GM12878 (cell line): ENCODE measurements around the gene THAP4. TPM values are rescaled to one million over a fixed set of nuclear protein-coding genes. Genes with fewer than 3 reads are reported as not detected.

ENCODE experiments used
- ATAC-seq: fragments of 200-7000 bp; cut with Tn5 transposase; 3 replicates; pipeline ENCODE4 v1.9.1; 2020; ENCODE audit warnings: mild to moderate bottlenecking, moderate library complexity
- BruUV-seq: library from RNA; stranded (reverse); fragments of 400-500 nt; replicated peaks from 2 replicates; lab custom pipeline; 2021; lab: Mats Ljungman, UMichigan
- CTCF ChIA-PET: fragments of 300-600 bp; sonication (Branson Sonifier 250); formaldehyde crosslinking; extraction: SDS; loops from one replicate; lab custom pipeline; 2021; ENCODE audit warnings: inconsistent platforms; lab: Yijun Ruan, JAX
- POLR2A ChIA-PET: fragments of 350-600 bp; formaldehyde crosslinking; extraction: SDS; loops from one replicate; lab custom pipeline; 2021; ENCODE audit warnings: inconsistent platforms; lab: Charles Lee
- RAD21 ChIA-PET: fragments of 300-600 bp; sonication (Branson Sonifier 250); formaldehyde crosslinking; loops from one replicate; lab custom pipeline; 2023; ENCODE audit warnings: antibody characterized with exemption; ENCODE audit not compliant: unreplicated experiment; lab: Charles Lee
- SMC1A ChIA-PET: fragments of 300-600 bp; sonication (Branson Sonifier 250); formaldehyde crosslinking; loops from one replicate; lab custom pipeline; 2023; ENCODE audit not compliant: unreplicated experiment, uncharacterized antibody; lab: Charles Lee
- DNase-seq: peaks from one replicate; pipeline ENCODE4 v3.0.0-alpha.2; 2011; ENCODE audit warnings: low read depth, low spot score
- FAIRE-seq: peaks from 3 replicates; lab custom pipeline; 2011; peaks lifted over from hg19 to GRCh38; lab: Jason Lieb, UNC
- H2AFZ ChIP-seq: 2 replicates; pipeline ENCODE4 v1.6.0; 2011; ENCODE audit warnings: low read depth, low read length, control low read depth; ENCODE audit not compliant: control insufficient read depth
- H3K27ac ChIP-seq: 2 replicates; pipeline ENCODE4 v1.5.1; 2011; ENCODE audit warnings: control low read depth; ENCODE audit not compliant: control insufficient read depth, insufficient read depth
- H3K27me3 ChIP-seq, 2 experiments: replicated peaks in 1 of 2; 2 replicates each; pipeline versions ENCODE4 v1.6.0 to v1.6.1; 2011; ENCODE audit warnings: low read length in 1 of 2; ENCODE audit not compliant: control insufficient read depth in 2 of 2, insufficient read depth in 2 of 2
- H3K36me3 ChIP-seq, 2 experiments: 2 replicates each; pipeline ENCODE4 v1.5.1; 2011; ENCODE audit warnings: low read length in 1 of 2; ENCODE audit not compliant: control insufficient read depth in 2 of 2, insufficient read depth in 2 of 2
- H3K4me1 ChIP-seq: 2 replicates; pipeline ENCODE4 v1.6.1; 2011; ENCODE audit warnings: mild to moderate bottlenecking, low read length, moderate library complexity, mixed read lengths; ENCODE audit not compliant: control insufficient read depth, insufficient read depth
- H3K4me2 ChIP-seq: 2 replicates; pipeline ENCODE4 v1.6.0; 2011; ENCODE audit warnings: control low read depth; ENCODE audit not compliant: control insufficient read depth, insufficient read depth
- H3K4me3 ChIP-seq: fragments of 200-600 bp; sonication (generic); 2 replicates; pipeline ENCODE4 v1.5.1; 2016
- H3K79me2 ChIP-seq: 2 replicates; pipeline ENCODE4 v1.6.0; 2011; ENCODE audit warnings: low read length; ENCODE audit not compliant: control insufficient read depth, insufficient read depth
- H3K9ac ChIP-seq: 2 replicates; pipeline ENCODE4 v1.8.0; 2011; ENCODE audit warnings: low read length, control low read depth, mixed read lengths; ENCODE audit not compliant: control insufficient read depth, insufficient read depth
- H3K9me3 ChIP-seq: replicated peaks from 3 replicates; pipeline ENCODE4 v1.5.1; 2011; ENCODE audit warnings: mild to moderate bottlenecking, low read length; ENCODE audit not compliant: control insufficient read depth, insufficient read depth
- H4K20me1 ChIP-seq: 2 replicates; pipeline ENCODE4 v1.6.0; 2011; ENCODE audit not compliant: control insufficient read depth, insufficient read depth
- IKZF1 ChIP-seq: fragments of 450-650 bp; conservative IDR thresholded peaks from 2 replicates; pipeline ENCODE4 v1.6.1; 2017; ENCODE audit warnings: antibody characterized with exemption, mild to moderate bottlenecking
- NRF1 ChIP-seq: conservative IDR thresholded peaks from 2 replicates; pipeline ENCODE4 v1.6.1; 2011; ENCODE audit warnings: mild to moderate bottlenecking, low read depth, low read length, improper control_type of control experiment
- POU2F2 ChIP-seq: IDR thresholded peaks from 3 replicates; pipeline ENCODE4 v1.6.1; 2011; ENCODE audit warnings: low read depth, mild to moderate bottlenecking, low read length, borderline replicate concordance
- RAD51 ChIP-seq: fragments of 450-650 bp; IDR thresholded peaks from 2 replicates; pipeline ENCODE4 v1.6.1; 2016; ENCODE audit warnings: moderate library complexity, mild to moderate bottlenecking, inconsistent platforms
- RBBP5 ChIP-seq: fragments of 200-600 bp; sonication (generic); conservative IDR thresholded peaks from 2 replicates; pipeline ENCODE4 v1.6.1; 2016
- STAT3 ChIP-seq: IDR thresholded peaks from 2 replicates; pipeline ENCODE4 v1.6.1; 2011; ENCODE audit warnings: low read depth, low read length, improper control_type of control experiment
- ZNF217 ChIP-seq: fragments of 450-650 bp; IDR thresholded peaks from 2 replicates; pipeline ENCODE4 v1.6.1; 2017; ENCODE audit warnings: antibody characterized with exemption, mild to moderate bottlenecking
- WGBS: methylation state at CpG from one replicate; pipeline ENCODE4 v1.1.6; 2016; ENCODE audit warnings: low lambda C conversion rate; ENCODE audit not compliant: insufficient replicate concordance, insufficient coverage; ENCODE audit errors: missing lambda C conversion rate; 5-methylcytosine and 5-hydroxymethylcytosine counted together
- in situ Hi-C: fragments of 300-500 bp; cut with MboI; formaldehyde crosslinking; loops from 9 replicates; pipeline ENCODE4 v1.14.3; 2018; ENCODE audit warnings: mixed read lengths
- intact Hi-C: fragments of 100-400 bp; cut with micrococcal nuclease; formaldehyde crosslinking; loops from one replicate; pipeline ENCODE4 v1.14.2; 2022; ENCODE audit not compliant: unreplicated experiment
- polyA plus RNA-seq, 11 experiments: library from polyadenylated mRNA; depleted of rRNA in 4 of 11; unstranded in 6 of 11; stranded (reverse) in 5 of 11; fragments of >200 nt; fragmentation: Nextera tagmentation in 4 of 11; fragmentation: Illumina TruSeq in 1 of 11; extraction: Ambion mirVana in 4 of 11; extraction: Trizol in 1 of 11; gene quantifications; 1 replicate in 1 of 11; 2 replicates in 10 of 11; pipeline versions ENCODE4 v1.2.1 to v1.2.3, GENCODE V29; 2011 to 2016; ENCODE audit warnings: inconsistent platforms in 2 of 11, missing spikeins in 2 of 11, low read depth in 1 of 11
- total RNA-seq, 4 experiments: library from RNA; depleted of rRNA in 3 of 4; stranded (reverse); fragments of >200 nt in 3 of 4; fragmentation: Illumina TruSeq in 1 of 4; extraction: Trizol in 1 of 4; gene quantifications; 2 replicates each; pipeline versions ENCODE4 v1.2.1 to v1.2.3, GENCODE V29; 2013 to 2021
- TF ChIP-seq, protein P1 (sequence below): IDR thresholded peaks from 2 replicates; pipeline ENCODE4 v1.6.1; 2012; ENCODE audit warnings: low read depth, low read length, improper control_type of control experiment
- TF ChIP-seq, protein P2 (sequence below): fragments of 450-650 bp; IDR thresholded peaks from 2 replicates; pipeline ENCODE4 v1.6.1; 2016; ENCODE audit warnings: mild to moderate bottlenecking
- TF ChIP-seq, protein P3 (sequence below): fragments of 450-650 bp; IDR thresholded peaks from 2 replicates; pipeline ENCODE4 v1.6.1; 2017; ENCODE audit warnings: mild to moderate bottlenecking, moderate library complexity
- TF ChIP-seq, protein P4 (sequence below): fragments of 450-650 bp; IDR thresholded peaks from 2 replicates; pipeline ENCODE4 v1.6.1; 2017; ENCODE audit warnings: mild to moderate bottlenecking, low read depth, inconsistent platforms; ENCODE audit not compliant: poor library complexity, severe bottlenecking

The THAP4 gene
- total and polyA plus RNA-seq, 10 of the 15 experiments (the other 5 are each of a cell fraction or from before 2014, with no cell fraction given): 12.9 to 67.7 (median 44.5) TPM

DNA sequence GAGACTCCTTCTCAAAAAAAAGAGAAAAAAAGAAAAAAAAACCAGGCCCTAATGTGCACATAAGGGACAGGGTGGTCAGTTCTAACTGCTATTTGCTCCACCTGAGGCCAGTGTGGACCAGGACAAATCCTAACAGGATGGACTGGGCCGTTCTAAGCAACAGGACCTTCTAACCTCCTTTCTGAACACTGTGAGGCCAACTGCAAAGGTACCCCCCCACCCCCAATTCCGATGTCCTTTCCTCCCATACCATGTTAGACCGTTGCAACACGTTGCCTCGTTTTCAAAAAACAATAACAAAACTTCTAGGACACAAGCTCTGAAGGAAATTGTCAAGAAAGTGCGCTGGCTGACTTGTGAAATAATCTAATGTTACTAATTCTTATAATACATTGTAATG lies 1.2 kb downstream of the THAP4 start:
- DNase-seq (no peak), ATAC-seq (no peak), FAIRE-seq (no peak)
- Histone ChIP-seq H3K4me3 (peak overlapping the region; percentile 84), H3K27me3 (no peaks in the 10 kb centered on the region), H3K4me2 (peak overlapping the region; percentile 97), H2AFZ (peak overlapping the region; percentile 68), H4K20me1 (no peaks in the 10 kb centered on the region), H3K4me1 (peaks cover 11% of the 10 kb centered on the region), H3K36me3 (peaks cover 12 to 24% of the 10 kb centered on the region in 2 experiments; a peak in 3 of 4 replicates), H3K9ac (peak overlapping the region; percentile 87), H3K27ac (peak overlapping the region; percentile 59), H3K79me2 (peaks cover 67% of the 10 kb centered on the region), H3K9me3 (no peaks in the 10 kb centered on the region; the same call in 1 of the 3 replicates)
- ChIA-PET POLR2A (interaction anchor here (0.6 kb wide), 1 partner anchor 266 kb away, joined by 3 read pairs; no protein-coding TSS in a partner anchor), CTCF (interaction anchor here (0.6 kb wide), 1 partner anchor 1122 kb away, joined by 3 read pairs; no protein-coding TSS in a partner anchor), SMC1A (interaction anchor here (0.6 to 0.7 kb wide), 2 partner anchors 11 to 18 kb away, joined by 3 to 5 read pairs; no protein-coding TSS in a partner anchor), RAD21 (no interaction called here)
- in situ Hi-C loops: no loop called here
- 4% methylated on average over 6 of the region's 6 CpGs for WGBS
- intact Hi-C loops: no loop called here
- BruUV-seq: TSS peak; percentile 48
- no peak for TF ChIP-seq ZNF217
- no peak for TF ChIP-seq STAT3
- TF ChIP-seq, protein P1, sequence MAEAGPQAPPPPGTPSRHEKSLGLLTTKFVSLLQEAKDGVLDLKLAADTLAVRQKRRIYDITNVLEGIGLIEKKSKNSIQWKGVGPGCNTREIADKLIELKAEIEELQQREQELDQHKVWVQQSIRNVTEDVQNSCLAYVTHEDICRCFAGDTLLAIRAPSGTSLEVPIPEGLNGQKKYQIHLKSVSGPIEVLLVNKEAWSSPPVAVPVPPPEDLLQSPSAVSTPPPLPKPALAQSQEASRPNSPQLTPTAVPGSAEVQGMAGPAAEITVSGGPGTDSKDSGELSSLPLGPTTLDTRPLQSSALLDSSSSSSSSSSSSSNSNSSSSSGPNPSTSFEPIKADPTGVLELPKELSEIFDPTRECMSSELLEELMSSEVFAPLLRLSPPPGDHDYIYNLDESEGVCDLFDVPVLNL: no peak
- no peak for TF ChIP-seq POU2F2
- TF ChIP-seq RAD51: no peak
- TF ChIP-seq, protein P2, sequence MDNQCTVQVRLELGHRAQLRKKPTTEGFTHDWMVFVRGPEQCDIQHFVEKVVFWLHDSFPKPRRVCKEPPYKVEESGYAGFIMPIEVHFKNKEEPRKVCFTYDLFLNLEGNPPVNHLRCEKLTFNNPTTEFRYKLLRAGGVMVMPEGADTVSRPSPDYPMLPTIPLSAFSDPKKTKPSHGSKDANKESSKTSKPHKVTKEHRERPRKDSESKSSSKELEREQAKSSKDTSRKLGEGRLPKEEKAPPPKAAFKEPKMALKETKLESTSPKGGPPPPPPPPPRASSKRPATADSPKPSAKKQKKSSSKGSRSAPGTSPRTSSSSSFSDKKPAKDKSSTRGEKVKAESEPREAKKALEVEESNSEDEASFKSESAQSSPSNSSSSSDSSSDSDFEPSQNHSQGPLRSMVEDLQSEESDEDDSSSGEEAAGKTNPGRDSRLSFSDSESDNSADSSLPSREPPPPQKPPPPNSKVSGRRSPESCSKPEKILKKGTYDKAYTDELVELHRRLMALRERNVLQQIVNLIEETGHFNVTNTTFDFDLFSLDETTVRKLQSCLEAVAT: no peak
- TF ChIP-seq IKZF1: no peak
- TF ChIP-seq, protein P3, sequence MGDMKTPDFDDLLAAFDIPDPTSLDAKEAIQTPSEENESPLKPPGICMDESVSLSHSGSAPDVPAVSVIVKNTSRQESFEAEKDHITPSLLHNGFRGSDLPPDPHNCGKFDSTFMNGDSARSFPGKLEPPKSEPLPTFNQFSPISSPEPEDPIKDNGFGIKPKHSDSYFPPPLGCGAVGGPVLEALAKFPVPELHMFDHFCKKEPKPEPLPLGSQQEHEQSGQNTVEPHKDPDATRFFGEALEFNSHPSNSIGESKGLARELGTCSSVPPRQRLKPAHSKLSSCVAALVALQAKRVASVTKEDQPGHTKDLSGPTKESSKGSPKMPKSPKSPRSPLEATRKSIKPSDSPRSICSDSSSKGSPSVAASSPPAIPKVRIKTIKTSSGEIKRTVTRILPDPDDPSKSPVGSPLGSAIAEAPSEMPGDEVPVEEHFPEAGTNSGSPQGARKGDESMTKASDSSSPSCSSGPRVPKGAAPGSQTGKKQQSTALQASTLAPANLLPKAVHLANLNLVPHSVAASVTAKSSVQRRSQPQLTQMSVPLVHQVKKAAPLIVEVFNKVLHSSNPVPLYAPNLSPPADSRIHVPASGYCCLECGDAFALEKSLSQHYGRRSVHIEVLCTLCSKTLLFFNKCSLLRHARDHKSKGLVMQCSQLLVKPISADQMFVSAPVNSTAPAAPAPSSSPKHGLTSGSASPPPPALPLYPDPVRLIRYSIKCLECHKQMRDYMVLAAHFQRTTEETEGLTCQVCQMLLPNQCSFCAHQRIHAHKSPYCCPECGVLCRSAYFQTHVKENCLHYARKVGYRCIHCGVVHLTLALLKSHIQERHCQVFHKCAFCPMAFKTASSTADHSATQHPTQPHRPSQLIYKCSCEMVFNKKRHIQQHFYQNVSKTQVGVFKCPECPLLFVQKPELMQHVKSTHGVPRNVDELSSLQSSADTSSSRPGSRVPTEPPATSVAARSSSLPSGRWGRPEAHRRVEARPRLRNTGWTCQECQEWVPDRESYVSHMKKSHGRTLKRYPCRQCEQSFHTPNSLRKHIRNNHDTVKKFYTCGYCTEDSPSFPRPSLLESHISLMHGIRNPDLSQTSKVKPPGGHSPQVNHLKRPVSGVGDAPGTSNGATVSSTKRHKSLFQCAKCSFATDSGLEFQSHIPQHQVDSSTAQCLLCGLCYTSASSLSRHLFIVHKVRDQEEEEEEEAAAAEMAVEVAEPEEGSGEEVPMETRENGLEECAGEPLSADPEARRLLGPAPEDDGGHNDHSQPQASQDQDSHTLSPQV: no peak
- TF ChIP-seq RBBP5: no peak
- TF ChIP-seq NRF1: no peak
- TF ChIP-seq, protein P4, sequence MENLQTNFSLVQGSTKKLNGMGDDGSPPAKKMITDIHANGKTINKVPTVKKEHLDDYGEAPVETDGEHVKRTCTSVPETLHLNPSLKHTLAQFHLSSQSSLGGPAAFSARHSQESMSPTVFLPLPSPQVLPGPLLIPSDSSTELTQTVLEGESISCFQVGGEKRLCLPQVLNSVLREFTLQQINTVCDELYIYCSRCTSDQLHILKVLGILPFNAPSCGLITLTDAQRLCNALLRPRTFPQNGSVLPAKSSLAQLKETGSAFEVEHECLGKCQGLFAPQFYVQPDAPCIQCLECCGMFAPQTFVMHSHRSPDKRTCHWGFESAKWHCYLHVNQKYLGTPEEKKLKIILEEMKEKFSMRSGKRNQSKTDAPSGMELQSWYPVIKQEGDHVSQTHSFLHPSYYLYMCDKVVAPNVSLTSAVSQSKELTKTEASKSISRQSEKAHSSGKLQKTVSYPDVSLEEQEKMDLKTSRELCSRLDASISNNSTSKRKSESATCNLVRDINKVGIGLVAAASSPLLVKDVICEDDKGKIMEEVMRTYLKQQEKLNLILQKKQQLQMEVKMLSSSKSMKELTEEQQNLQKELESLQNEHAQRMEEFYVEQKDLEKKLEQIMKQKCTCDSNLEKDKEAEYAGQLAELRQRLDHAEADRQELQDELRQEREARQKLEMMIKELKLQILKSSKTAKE: no peak
